Measurements from ENCODE around the gene CRHR1.

CRHR1 gene

DNA sequence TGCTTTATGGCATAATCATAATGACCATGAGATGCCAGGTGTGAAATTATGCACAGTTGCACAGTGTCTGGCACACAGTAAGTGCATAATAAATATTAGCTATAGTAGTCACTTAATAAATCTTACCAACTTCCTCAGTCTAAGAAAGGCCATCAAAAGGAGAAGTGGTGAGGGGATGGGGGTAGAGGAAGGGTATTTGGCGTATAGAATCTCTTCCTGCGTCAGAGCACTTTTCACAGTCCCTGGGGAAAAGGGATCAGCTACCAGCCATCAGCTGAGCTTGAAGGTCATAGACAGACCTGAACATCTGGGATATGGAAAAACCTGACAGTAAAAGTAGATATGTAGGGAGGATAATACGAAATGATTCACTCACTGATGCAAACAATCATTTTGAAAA, 5.8 kb downstream of the CRHR1 start:
- DNase-seq: no peak
- no peak for ATAC-seq

DNA sequence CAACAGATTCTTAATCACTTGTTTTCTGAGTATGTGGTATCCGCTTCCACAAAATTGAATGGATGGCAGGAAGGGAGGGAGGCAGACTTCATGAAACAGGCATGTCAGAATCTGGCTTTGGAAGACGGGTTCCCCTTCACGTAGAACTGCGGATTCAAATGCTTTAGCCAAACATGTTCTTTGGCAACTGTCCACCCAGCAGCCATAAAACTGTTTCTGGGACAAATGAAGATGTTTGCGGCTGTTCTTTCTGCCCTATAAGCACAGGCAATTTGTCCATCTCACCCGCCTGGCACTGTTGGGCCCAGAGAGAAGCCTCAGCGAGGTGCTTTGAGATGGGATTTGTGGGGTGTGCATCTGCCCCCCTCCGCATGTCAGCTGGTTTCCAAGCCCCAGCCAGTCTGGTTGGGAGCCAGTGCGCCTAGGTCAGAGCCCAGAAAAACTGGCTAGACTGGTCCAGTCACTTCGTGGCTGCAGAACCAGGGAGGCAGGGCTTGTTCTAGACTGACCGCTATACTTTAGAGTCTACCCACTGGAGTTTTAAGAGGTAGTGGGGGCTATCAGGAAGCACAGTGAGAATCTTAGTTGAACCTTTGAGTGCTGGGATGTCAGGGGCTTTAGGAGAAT, 6.3 kb downstream of the CRHR1 start:
- ATAC-seq (no peak), DNase-seq (no peak)

DNA sequence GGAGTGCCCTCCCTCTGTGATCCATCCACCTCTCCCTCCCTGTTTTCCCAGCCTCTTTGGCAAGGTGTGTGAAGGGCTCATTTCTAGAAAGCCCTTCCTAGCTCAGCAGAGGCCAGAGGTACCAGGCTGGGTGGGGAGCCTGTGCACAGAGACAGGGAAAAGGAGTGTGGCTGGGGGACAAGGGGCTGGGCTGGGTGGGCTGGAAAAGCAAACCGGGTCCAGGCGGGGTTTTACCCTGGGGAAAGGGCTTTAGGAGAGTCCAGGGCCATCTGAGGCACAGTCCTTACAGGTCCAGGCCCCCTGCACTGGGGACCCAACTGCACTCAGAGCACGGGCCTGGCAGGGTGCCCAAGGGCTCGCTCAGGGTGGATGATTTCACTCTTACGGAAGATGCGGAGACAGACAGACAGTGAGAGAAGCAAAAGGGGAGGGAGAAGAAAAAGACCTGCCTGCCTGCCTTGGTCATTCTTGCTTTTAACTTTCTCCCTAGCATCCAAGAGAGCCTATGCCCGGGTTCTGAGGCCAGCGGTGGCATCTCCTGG, 7.0 kb downstream of the CRHR1 start:
- no peak for DNase-seq
- ATAC-seq: no peak

DNA sequence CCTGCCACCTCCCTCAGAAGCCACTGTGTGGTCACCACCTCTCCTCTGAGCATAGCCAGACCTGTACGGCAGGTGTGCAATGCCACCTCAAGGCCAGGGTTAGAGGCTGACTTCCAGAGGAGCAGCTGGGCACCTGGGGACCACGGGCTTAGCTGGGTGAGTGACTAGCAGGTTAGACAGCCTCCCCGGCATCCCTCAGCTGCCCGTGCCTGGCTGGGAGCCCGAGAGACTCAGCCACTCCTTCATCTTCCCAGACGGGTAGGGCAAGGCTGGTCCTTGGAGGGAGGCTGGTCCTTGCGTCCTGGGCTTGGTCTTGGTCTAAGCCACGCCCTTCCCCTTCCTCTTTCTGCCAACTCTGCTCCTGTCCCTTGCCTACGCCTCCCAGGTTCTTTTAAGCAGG, 7.8 kb downstream of the CRHR1 start:
- ATAC-seq: no peak
- DNase-seq: no peak

DNA sequence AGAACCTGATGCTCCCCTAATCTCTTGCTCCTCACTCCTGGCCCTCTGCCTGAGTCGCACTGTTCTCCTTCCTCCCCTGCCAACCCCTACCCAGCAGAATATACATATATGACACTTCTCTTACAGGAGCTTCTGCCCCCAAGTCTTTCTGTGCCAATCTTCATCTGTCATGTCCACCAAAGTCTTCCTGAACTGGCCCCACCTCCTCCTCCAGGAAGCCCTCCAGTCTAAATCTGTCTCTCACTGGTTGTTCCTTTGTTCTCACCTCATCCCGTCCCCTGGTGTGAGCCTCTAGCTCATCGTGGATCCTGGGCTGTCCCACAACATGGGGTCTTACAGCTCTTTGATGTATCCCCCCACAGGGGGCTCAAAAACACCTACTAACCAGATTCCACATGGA, 8.3 kb downstream of the CRHR1 start:
- ATAC-seq: no peak
- no peak for DNase-seq

DNA sequence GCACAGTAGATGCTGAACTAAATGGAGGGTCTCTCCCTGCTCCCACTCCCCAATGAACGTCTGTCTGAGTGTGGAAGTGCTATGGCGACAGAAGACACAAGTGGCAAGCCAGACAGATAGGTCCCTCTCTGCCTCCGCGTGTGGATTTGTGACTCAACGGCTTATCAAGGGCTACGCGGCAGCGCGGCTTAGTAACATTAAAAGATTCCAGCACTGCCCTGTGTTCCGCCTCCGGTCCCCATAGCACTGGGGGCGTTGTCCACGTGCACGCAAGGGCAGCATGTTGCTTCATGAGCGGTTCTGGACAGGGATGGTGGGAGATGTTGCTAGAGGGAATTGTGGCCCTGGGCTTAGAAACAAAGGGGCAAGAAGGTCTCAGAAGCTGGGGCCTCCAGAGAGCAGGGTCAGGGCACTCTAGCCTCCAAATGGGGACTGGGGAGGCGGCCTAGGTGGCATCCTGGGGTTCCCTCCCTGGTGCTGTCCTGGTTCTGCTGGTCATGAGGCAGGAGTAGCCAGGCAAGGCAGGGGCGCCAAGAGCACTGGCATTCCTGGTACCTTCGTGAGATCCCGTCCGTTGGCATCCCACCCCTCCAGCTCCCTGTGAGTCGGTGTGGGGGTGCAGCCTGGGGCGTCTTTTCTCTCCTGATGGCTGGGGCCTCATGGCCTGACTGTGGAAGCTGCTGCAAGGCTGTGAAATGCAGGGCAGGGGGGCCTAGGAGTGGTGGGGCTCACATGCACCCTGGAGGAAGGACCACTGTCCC, 9.1 kb downstream of the CRHR1 start:
- no peak for ATAC-seq
- no peak for DNase-seq

DNA sequence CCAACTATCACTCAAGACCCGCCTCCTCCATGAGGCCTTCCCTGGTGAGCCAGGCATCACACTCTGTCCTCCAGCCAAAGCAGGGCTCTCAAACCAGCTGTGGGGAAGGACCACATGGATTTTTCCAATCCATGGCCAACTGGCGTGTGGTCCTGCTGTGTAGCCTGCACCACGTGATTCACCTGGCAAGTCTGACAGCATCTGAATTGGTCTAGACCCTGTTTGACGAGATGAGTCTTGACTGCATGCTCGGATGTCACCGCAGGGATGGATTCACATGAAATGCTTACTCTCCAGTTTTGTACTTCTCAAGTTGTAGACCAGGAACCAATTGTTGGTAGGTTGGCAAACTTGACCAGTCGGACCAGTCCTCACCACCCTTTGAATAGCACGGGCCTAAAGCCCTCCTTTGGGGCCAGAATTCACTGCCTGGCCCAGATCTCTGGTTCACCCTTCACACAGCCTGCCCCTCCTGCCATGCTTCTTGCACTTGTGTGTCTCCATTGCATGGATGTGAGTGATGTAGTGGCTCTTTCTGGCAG, 9.9 kb downstream of the CRHR1 start:
- no peak for ATAC-seq
- no peak for DNase-seq

DNA sequence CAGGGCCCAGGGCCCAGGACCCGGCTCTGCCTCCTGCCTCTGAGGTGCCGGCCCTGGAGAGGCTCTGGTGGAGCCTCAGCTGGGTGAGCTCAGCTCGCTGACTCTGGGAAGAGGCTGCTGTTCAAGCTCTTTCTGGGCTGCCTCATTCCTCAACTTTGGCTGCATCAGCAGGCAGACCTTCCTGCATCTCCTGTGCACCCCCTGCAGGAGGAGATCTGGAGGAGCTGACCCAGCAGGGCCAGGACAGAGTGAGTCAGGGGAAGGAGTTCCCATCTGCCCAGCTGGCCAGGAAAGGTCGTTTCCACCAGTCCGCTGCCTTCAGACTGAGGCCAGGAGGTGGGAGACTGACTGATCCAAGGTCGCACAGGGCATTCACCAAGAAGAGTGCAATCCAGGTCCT, 10.7 kb downstream of the CRHR1 start:
- DNase-seq (no peak), ATAC-seq (no peak)

DNA sequence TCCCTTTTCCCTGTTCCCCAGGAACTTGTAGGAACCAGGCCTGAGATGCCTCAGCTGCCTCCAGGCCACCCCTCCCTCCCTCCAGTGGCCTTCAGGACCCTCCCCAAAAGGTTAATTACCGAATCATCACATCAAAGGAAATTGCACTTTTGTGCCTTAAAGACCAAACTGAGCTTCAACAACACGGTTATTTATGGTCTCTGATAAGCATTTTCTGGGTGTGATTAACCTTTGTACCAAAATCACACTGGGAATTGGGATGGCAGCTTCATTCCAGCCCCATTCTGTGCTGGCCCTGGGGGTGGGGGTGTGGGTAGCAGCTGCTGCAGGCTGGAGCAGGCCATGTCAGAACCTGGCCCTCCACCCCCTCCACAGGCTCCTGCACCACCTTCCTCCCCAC, 16.7 kb downstream of the CRHR1 start:
- no peak for DNase-seq
- ATAC-seq: no peak

DNA sequence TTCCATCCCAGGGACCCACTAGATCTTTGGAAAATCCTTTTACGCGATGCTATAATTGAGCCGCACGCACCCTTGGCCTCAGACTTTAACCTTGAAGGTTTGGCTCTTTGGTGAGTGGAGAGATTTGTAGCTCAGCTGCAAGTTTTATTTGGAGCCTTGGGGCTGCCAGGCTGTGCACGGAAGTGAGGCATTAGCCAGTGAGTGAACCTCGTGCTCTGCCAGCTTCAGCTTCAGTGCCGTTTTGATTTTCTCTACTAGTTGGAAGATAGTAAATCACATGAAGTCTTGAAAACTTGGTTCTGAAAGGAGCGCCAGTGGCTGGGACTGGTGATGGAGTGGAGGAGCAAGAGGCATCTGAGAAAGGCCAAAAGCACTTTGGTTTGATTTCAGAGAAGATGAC, 17.3 kb downstream of the CRHR1 start:
- no peak for ATAC-seq

DNA sequence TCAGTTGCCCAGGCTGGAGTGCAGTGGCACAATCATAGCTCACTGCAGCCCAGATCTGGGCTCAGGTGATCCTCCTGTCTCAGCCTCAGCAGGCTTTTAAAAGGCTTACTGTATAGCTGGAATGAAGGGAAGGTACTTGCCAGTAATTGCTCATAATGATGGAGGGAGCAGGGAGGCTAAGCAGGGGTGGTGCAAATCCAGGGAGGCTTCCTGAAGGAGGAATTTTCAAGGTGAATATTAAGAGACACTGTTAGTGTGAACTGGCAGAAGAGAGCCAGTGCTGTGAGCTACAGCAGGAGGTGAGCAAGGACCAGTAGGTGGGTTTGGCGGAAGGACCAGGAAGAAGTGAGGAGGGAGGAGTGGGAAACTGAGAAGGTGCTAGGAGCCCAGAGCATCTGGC, 24.7 kb downstream of the CRHR1 start:
- no peak for ATAC-seq
- no peak for DNase-seq

More for the DNA sequence above, 17.3 kb downstream of the CRHR1 start:
- no peak for DNase-seq

DNA sequence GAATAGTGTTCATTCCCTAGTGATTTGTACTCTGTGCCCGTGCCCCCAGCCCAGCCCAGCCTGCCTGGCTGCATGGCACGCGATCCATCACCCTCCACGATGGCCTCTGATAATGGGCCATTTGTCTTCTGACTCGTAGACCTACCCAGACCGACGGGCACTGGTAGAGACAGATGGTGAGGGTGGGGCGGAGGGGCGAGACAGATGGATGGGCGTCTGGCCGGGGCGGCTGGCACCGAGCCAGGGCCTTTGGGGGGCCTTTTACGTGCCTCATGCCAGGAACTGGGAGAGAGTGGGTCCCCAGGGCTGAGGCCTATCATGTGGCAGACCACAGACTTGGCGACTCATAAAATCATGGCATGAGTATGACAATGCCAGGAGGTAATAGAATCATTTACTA, 25.4 kb downstream of the CRHR1 start:
- ATAC-seq (no peak), DNase-seq (no peak)

DNA sequence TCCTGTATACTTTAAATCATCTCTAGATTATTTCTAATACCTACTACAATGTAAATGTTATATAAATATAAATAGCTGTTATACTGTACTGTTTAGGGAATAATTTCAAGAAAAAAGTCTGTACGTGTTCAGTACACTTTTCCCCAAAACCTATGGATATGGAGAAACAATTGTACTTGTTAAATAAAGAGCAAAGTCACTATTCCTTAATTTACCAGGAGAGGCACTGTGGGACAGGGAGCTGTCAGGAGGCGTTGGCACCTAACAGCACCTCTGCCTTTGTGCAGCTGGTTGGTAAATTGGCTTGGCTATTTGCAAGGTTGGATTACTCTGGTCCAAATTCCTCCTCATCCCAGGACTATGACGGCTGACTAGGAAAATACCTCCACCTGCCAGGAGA, 28.0 kb downstream of the CRHR1 start:
- DNase-seq (no peak), ATAC-seq (no peak)

DNA sequence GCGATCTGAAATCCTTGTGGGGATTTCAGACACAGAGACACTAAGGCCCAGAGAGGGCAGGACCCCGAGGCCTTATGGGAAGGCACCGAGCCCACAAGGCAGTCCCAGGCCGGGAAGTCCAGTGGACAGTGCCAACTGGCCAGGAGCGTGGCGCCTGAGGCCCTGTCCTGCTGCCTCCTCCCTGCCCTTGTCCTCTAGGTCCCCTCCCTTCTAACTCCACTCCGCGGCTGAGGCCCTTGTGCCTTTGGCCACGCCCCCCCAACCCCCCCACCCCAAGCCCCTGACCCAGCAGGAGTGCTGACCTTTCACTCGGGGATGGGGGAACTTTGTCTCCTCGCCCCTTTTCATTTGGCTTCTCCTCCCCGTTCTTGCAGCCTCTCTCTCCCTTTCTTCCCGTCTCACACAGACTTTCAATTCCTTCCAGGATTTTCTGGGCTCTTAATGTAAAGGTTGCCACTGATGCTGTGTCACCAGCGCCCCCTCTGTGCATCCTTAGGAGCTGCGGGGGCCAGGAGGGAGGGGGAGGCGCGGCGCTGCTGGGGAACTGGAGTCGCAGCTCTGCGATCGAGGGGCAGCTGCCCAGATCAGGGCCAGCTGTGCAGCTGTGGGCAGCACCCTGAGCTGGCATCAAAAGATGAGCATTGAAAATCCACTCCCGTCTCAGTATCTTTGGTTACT, 29.1 kb downstream of the CRHR1 start:
- DNase-seq (no peak), ATAC-seq (no peak)

DNA sequence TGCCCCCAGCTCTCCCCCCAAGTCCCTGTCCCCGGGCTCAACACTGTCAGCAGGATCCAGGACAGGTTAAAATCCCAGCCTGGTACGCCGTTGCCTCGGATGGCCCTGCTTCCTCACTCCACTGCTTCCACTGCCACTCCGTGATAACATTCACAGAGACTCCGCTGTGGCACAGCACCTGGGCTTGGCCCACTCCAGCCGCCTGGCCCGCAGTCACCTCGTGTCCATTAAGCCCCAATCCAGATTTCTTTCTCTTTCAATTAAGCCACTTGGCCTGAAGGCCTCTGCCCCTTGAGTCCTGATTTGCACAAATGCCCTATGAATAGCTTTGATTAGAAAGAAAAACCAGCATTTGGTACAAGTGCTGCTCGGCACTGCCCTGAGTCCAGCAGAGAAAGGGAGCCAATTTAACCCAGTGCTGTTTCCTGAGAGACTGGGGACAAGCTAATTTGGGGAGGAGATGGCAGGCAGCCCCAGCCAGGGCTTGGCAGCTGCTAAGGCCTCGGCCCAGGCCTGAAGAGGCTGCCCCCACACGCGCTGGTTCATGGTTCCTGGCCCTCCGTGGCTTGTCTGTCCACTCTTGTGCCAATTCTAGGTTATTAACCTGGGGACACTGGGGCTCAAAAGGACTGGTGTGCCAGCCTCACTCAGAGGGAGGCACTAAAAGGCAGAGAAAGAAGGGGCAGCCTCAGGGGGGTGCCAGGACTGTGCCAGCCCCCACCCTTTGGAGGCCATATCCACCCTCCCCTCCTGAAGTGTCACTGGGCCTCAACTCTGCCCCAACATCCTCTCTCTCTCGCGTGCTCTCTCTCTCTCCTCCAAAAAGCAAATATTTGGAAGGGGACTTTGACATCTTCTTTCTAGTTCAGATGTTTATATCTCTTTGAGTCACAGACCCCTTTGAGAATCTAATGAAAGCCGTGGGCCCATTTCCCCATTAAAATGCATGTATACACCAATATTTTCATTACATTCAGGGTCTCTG, 30.8 kb downstream of the CRHR1 start:
- no peak for ATAC-seq

DNA sequence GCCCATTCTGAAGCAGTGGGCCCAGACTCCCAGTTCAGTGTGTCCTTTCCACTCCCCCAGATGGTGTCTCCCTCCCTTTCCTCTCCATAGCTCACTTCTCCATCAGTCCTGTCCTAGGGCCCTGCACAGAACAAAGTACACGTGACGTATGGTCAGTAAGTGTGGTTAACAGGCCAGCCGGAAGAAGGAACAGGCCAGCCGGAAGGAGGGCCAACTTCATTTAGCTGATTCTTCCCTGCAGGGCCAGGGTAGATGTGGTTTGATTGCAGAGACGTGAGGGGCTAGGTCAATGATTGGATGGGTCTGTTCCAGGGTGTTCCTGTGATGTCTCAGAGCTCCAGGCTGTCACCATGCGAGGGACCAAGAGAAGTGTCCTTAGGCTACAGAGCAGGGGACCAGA, 31.6 kb downstream of the CRHR1 start:
- DNase-seq: no peak
- no peak for ATAC-seq

More for the DNA sequence above, 30.8 kb downstream of the CRHR1 start:
- DNase-seq: no peak

DNA sequence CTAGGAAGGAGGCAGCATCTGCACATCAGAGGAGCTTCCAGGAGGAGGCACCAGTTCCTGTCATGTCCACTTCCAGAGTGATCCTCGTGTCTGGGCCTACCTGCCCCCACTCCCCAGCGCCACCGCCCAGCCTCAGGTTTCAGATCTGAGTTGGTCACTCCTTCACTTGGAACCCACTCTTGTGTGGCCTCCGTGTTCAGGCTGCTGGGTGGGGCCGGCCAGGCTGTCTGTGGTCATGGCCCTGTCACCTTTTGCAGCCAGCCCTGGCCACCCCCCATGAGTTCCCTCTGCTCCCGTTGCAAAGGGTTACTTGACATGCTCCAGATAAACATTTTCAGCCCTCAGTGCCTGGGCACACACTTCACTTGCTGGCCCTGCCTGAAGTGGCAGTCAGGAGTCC, 33.9 kb downstream of the CRHR1 start:
- DNase-seq (no peak), ATAC-seq (no peak)

DNA sequence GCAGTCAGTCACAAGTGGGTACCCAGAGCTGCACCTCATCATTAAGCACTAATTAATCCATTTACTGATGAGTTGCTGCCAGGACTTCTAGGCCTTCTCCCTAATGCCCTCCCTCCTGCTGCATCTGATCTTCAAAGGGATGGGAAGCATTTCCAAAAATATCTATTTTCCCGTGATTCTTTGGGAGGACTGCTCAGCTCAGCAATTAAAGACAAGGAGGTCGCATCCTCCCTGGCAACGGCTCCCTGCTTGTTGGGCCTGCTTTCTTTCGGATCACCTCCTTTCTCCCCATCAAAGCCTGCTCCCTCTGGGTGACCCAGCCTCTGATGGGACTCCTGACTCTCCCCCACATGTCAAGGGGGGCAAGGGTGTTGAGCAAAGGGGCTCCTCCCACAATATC, 34.6 kb downstream of the CRHR1 start:
- DNase-seq: no peak
- no peak for ATAC-seq

DNA sequence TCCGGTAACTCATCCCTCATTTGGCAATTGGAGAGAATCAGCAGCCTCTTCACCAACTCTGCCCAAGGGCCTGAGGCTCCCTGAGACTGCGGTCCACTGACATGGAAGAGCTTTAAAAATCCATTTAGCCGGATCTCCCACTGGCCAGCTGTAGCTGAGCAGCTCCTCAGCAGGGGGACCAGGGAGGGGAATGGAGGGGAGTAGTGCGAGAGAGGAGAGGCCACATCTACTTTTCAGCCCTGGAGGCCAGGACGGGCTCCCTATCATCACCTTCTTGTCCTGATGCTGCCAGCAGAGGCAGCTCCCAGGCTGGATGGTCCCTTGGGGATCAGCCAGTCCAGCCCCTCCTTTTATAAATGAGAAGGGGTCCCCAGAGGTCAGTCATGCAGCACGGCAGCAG, 35.5 kb downstream of the CRHR1 start:
- no peak for DNase-seq
- no peak for ATAC-seq

DNA sequence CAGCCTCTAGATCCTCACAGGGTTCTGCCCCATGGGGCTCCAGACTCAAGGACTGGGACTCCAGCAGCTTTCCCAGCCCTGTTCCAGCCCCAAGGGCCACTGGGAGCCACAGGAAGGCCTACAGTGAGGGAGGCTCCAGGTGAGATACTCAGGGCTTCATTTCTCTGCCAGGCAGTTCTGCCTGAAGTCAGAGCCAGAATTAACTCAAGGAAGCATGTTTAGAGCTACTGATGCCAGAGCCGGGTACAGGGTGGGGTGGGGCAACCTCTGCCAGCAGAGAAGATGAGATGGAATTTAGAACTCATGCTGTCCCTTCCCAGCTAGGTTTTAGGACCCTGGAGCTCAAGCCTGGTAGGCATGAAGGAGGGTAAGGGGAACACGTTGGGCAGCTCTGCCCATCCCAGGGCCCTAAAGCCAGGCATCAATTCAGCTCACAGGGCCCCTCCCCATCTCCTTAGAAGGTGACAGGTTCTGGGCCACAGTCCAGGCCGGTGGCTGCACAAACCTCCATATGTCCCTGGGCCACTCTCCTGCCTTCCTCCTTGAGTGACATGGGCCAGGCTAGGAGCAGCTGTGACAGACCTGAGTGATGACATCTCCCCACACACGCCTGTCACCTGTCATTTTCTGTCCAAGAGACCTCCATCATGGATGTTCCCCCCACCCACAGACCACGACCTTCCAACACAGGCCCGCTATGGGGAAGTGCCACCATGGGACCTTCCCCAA, 36.1 kb downstream of the CRHR1 start:
- DNase-seq (no peak), ATAC-seq (no peak)

DNA sequence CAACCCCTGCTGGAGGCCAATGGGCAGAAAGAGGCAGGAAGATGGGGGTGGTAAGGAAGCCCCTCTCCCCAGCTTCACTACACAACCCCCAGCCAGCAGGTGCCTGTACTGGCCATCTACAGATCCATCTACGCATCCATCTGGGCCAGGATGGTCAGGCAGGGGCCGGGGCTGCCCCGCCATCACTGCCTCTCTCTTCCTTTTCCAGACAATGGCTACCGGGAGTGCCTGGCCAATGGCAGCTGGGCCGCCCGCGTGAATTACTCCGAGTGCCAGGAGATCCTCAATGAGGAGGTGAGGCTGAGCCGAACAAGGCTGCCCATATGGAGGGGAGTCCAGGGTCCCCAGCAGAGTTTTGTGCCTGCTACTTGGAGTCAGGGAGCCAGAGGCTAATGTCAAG, 37.0 kb downstream of the CRHR1 start:
- DNase-seq: no peak

More for the DNA sequence above, 37.0 kb downstream of the CRHR1 start:
- no peak for ATAC-seq
